Body of pancreas (tissue), 4 donors: ENCODE data around the gene CFAP58. TPM values are rescaled to one million over a fixed set of nuclear protein-coding genes. Genes with fewer than 3 reads are reported as not detected.

Experiments used
- ATAC-seq: fragments of 150-250 bp; one replicate; pipeline ENCODE4 v1.9.1; 2016
- DNase-seq, 4 donors: peaks; one replicate each; pipeline ENCODE4 v3.0.0-alpha.2; 2019
- H3K27ac ChIP-seq, 4 donors: fragments of 200-600 bp; sonication (generic); 1 replicate in 3 of 4; 2 replicates in 1 of 4; pipeline versions ENCODE4 v1.5.1 to v1.6.1; 2016 to 2019; ENCODE audit warnings: mild to moderate bottlenecking in 1 of 4, mixed read lengths in 1 of 4, moderate library complexity in 1 of 4
- H3K27me3 ChIP-seq, 2 donors: fragments of 200-600 bp; sonication (generic); one replicate each; pipeline ENCODE4 v1.6.0; 2016; ENCODE audit warnings: mild to moderate bottlenecking in 1 of 2
- H3K36me3 ChIP-seq, 2 donors: fragments of 200-600 bp; sonication (generic); replicated peaks in 1 of 2; 2 replicates each; pipeline ENCODE4 v1.5.1; 2016; ENCODE audit warnings: low read depth in 2 of 2; ENCODE audit not compliant: insufficient read depth in 1 of 2
- H3K4me1 ChIP-seq: fragments of 200-600 bp; sonication (generic); one replicate; pipeline ENCODE4 v1.6.0; 2016
- H3K4me3 ChIP-seq, 2 donors: fragments of 200-600 bp; sonication (generic); 1 replicate in 1 of 2; 2 replicates in 1 of 2; pipeline ENCODE4 v1.5.1; 2016 to 2019
- H3K9me3 ChIP-seq, 3 donors: fragments of 200-600 bp; sonication (generic); 1 replicate in 2 of 3; 2 replicates in 1 of 3; pipeline ENCODE4 v1.5.1; 2016
- CTCF ChIP-seq, 7 experiments: fragments of 450-650 bp in 4 of 7; fragments of 200-600 bp in 3 of 7; sonication (generic) in 3 of 7; IDR thresholded peaks; one replicate each; pipeline ENCODE4 v1.5.1; 2016 to 2019; ENCODE audit warnings: antibody characterized with exemption in 7 of 7
- POLR2A ChIP-seq, 3 donors: fragments of 450-650 bp; IDR thresholded peaks; one replicate each; pipeline ENCODE4 v1.6.1; 2016; ENCODE audit warnings: antibody characterized with exemption in 3 of 3, mild to moderate bottlenecking in 2 of 3
- WGBS, 2 donors: methylation state at CpG; one replicate each; pipeline ENCODE4 v1.1.5; 2017; 5-methylcytosine and 5-hydroxymethylcytosine counted together
- intact Hi-C: fragments of 100-400 bp; cut with DNase I; formaldehyde crosslinking; loops from one replicate; pipeline ENCODE4 v1.15.1; 2023
- total RNA-seq, 2 donors: library from RNA; depleted of rRNA; stranded (reverse); fragments of >200 nt; gene quantifications; one replicate each; pipeline ENCODE4 v1.1.0, GENCODE V29; 2016

The CFAP58 gene
- total RNA-seq, 2 donors from 2014 or later: 0.26 TPM; not detected in 1

- intact Hi-C loops: no loop called here
- Histone ChIP-seq H3K27me3 (no peaks in the 10 kb centered on the region), H3K27ac (no peak overlapping the region), H3K36me3 (no peaks in the 10 kb centered on the region), H3K4me1 (no peaks in the 10 kb centered on the region), H3K4me3 (no peak overlapping the region), H3K9me3 (no peaks in the 10 kb centered on the region)
- TF ChIP-seq POLR2A (IDR thresholded peaks at IDR 0.05): no peak
- no peak for TF ChIP-seq CTCF (IDR thresholded peaks at IDR 0.05)
- WGBS, 2 donors: 56 to 59% methylated on average over 2 of the region's 2 CpGs
- DNase-seq (no peak), ATAC-seq (no peak)
Measured at GRCh38 chr10:104359811-104360210, 6.2 kb downstream of the CFAP58 start.

GRCh38 chr10:104367904-104368303, 14.3 kb downstream of the CFAP58 start:
- TF ChIP-seq POLR2A (IDR thresholded peaks at IDR 0.05) (no peak), CTCF (IDR thresholded peaks at IDR 0.05) (no peak)
- Histone ChIP-seq H3K4me1 (no peaks in the 10 kb centered on the region), H3K27ac (no peak overlapping the region), H3K4me3 (no peak overlapping the region), H3K9me3 (no peaks in the 10 kb centered on the region), H3K27me3 (no peaks in the 10 kb centered on the region), H3K36me3 (no peaks in the 10 kb centered on the region)
- 64 to 70% methylated on average over 8 of the region's 8 CpGs for WGBS, 2 donors
- no peak for ATAC-seq
- intact Hi-C loops: loop anchor here (5.0 kb wide), 1 partner anchor 154 kb away; no protein-coding TSS in a partner anchor
- DNase-seq: no peak

- no peak for TF ChIP-seq POLR2A (IDR thresholded peaks at IDR 0.05)
- 34 to 64% methylated on average over 2 of the region's 2 CpGs for WGBS, 2 donors
- H3K36me3 ChIP-seq: no peaks in the 10 kb centered on the region
- no peak overlapping the region for H3K4me3 ChIP-seq
- DNase-seq: no peak
- no peaks in the 10 kb centered on the region for H3K9me3 ChIP-seq
- intact Hi-C loops: loop anchor here (5.0 kb wide), 1 partner anchor 154 kb away; no protein-coding TSS in a partner anchor
- H3K27ac ChIP-seq: no peak overlapping the region
- no peak for ATAC-seq
- no peaks in the 10 kb centered on the region for H3K27me3 ChIP-seq
- H3K4me1 ChIP-seq: no peaks in the 10 kb centered on the region
Measured at GRCh38 chr10:104368381-104368780, 14.7 kb downstream of the CFAP58 start.

GRCh38 chr10:104371753-104372152, 18.1 kb downstream of the CFAP58 start:
- WGBS, 2 donors: 81 to 82% methylated on average over 6 of the region's 6 CpGs
- no peaks in the 10 kb centered on the region for H3K27me3 ChIP-seq
- no peaks in the 10 kb centered on the region for H3K4me1 ChIP-seq

GRCh38 chr10:104374591-104374990, 21.0 kb downstream of the CFAP58 start:
- TF ChIP-seq POLR2A (IDR thresholded peaks at IDR 0.05) (no peak), CTCF (IDR thresholded peaks at IDR 0.05) (no peak)
- Histone ChIP-seq H3K4me1 (no peaks in the 10 kb centered on the region), H3K9me3 (no peaks in the 10 kb centered on the region), H3K36me3 (no peaks in the 10 kb centered on the region), H3K27ac (no peak overlapping the region), H3K27me3 (no peaks in the 10 kb centered on the region), H3K4me3 (no peak overlapping the region)
- intact Hi-C loops: no loop called here
- no peak for ATAC-seq
- DNase-seq: no peak
- 42 to 46% methylated on average over 1 of the region's 1 CpG for WGBS, 2 donors

More at GRCh38 chr10:104371753-104372152, 18.1 kb downstream of the CFAP58 start:
- Histone ChIP-seq H3K27ac (no peak overlapping the region), H3K9me3 (no peaks in the 10 kb centered on the region), H3K36me3 (no peaks in the 10 kb centered on the region), H3K4me3 (no peak overlapping the region)
- DNase-seq (no peak), ATAC-seq (no peak)
- no peak for TF ChIP-seq CTCF (IDR thresholded peaks at IDR 0.05)
- TF ChIP-seq POLR2A (IDR thresholded peaks at IDR 0.05): no peak
- intact Hi-C loops: no loop called here
